ENCODE measurements around the gene SMARCAD1. TPM values are rescaled to one million over a fixed set of nuclear protein-coding genes. Genes with fewer than 3 reads are reported as not detected.

SMARCAD1 gene
- total and polyA plus RNA-seq, 11 donors = 3.7 to 14.0 (median 9.4) TPM

- 96 to 99% (median 97%) methylated on average over 3 of the region's 3 CpGs for WGBS, 4 donors
- TF ChIP-seq POLR2A (IDR thresholded peaks at IDR 0.05) = no peak
- TF ChIP-seq, protein P1, sequence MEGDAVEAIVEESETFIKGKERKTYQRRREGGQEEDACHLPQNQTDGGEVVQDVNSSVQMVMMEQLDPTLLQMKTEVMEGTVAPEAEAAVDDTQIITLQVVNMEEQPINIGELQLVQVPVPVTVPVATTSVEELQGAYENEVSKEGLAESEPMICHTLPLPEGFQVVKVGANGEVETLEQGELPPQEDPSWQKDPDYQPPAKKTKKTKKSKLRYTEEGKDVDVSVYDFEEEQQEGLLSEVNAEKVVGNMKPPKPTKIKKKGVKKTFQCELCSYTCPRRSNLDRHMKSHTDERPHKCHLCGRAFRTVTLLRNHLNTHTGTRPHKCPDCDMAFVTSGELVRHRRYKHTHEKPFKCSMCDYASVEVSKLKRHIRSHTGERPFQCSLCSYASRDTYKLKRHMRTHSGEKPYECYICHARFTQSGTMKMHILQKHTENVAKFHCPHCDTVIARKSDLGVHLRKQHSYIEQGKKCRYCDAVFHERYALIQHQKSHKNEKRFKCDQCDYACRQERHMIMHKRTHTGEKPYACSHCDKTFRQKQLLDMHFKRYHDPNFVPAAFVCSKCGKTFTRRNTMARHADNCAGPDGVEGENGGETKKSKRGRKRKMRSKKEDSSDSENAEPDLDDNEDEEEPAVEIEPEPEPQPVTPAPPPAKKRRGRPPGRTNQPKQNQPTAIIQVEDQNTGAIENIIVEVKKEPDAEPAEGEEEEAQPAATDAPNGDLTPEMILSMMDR (IDR thresholded peaks at IDR 0.05) = no peak
- no peaks in the 10 kb centered on the region for H3K9me3 ChIP-seq
- no peaks in the 10 kb centered on the region for H3K27me3 ChIP-seq
- no peak overlapping the region for H3K27ac ChIP-seq
- ATAC-seq (no peak), DNase-seq (no peak)
- no peak overlapping the region for H3K4me3 ChIP-seq
- peaks cover 0 to 93% (median 78%) of the 10 kb centered on the region in 9 donors for H3K36me3 ChIP-seq
- H3K4me1 ChIP-seq = peaks cover 0 to 4% (median 0%) of the 10 kb centered on the region in 12 donors
- intact Hi-C loops (cut with DNase I) = no loop called here
Measured at GRCh38 chr4:94216394-94216793, 8.7 kb downstream of the SMARCAD1 start.

DNA sequence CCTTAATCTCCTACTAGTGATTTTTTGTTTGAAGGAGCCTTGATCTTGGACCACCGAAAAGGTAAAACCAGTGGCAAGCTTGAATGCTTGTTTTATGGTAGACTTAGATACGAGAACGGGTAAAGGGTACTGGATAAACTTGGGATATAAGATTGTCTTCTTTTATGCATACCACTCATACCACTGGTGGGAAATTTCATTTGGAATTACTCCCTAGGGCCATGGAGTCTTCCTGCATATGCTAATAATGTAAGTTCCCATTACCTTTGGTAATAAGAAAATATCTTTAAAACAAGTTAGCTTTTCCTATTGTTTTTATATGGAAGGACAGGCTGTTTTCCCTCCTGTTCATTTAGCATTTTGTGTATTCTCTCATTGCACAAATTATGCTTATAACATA lies 11.7 kb downstream of the SMARCAD1 start:
- no peak for TF ChIP-seq POLR2A (IDR thresholded peaks at IDR 0.05)
- TF ChIP-seq, protein P1 (IDR thresholded peaks at IDR 0.05) = no peak
- intact Hi-C loops (cut with DNase I) = no loop called here
- WGBS, 4 donors = 80 to 88% (median 84%) methylated on average over 3 of the region's 3 CpGs
- no peak overlapping the region for H3K27ac ChIP-seq
- no peaks in the 10 kb centered on the region for H3K27me3 ChIP-seq
- H3K9me3 ChIP-seq = no peaks in the 10 kb centered on the region
- no peak for ATAC-seq
- H3K4me1 ChIP-seq = no peaks in the 10 kb centered on the region
- H3K4me3 ChIP-seq = no peak overlapping the region
- peaks cover 0 to 68% (median 53%) of the 10 kb centered on the region in 9 donors for H3K36me3 ChIP-seq
- DNase-seq = no peak

GRCh38 chr4:94221916-94222315 lies 14.3 kb downstream of the SMARCAD1 start:
- TF ChIP-seq, protein P1 (IDR thresholded peaks at IDR 0.05) = no peak
- no peak for TF ChIP-seq POLR2A (IDR thresholded peaks at IDR 0.05)
- H3K27me3 ChIP-seq = no peaks in the 10 kb centered on the region
- no peak overlapping the region for H3K27ac ChIP-seq
- H3K36me3 ChIP-seq = peaks cover 0 to 51% (median 32%) of the 10 kb centered on the region in 9 donors
- WGBS, 4 donors = 69 to 88% (median 76%) methylated on average over 1 of the region's 1 CpG
- H3K4me1 ChIP-seq = no peaks in the 10 kb centered on the region
- H3K4me3 ChIP-seq = no peak overlapping the region
- DNase-seq (no peak), ATAC-seq (no peak)
- no peaks in the 10 kb centered on the region for H3K9me3 ChIP-seq
- intact Hi-C loops (cut with DNase I) = no loop called here

GRCh38 chr4:94225449-94225848 lies 17.8 kb downstream of the SMARCAD1 start:
- H3K27me3 ChIP-seq = no peaks in the 10 kb centered on the region
- DNase-seq (no peak), ATAC-seq (no peak)
- no peak overlapping the region for H3K27ac ChIP-seq
- H3K9me3 ChIP-seq = no peaks in the 10 kb centered on the region
- peaks cover 0 to 49% (median 17%) of the 10 kb centered on the region in 9 donors for H3K36me3 ChIP-seq
- no peak for TF ChIP-seq POLR2A (IDR thresholded peaks at IDR 0.05)
- TF ChIP-seq, protein P1 (IDR thresholded peaks at IDR 0.05) = no peak
- intact Hi-C loops (cut with DNase I) = no loop called here
- peaks cover 0 to 20% (median 0%) of the 10 kb centered on the region in 12 donors for H3K4me1 ChIP-seq
- H3K4me3 ChIP-seq = no peak overlapping the region
